HG03354 (cell line): ENCODE results near the gene RANBP3L.
"Not testable (repeated sequence)": the region's sequence is repeated elsewhere in the genome, so short reads cannot be mapped to it uniquely, and the experiment has no call there.

Experiments
- ATAC-seq: cut with Tn5 transposase; IDR thresholded peaks from one replicate; pipeline ENCODE4 v1.9.1; 2021; ENCODE audit warnings: mild to moderate bottlenecking; ENCODE audit not compliant: unreplicated experiment, poor library complexity, severe bottlenecking

The RANBP3L gene

DNA sequence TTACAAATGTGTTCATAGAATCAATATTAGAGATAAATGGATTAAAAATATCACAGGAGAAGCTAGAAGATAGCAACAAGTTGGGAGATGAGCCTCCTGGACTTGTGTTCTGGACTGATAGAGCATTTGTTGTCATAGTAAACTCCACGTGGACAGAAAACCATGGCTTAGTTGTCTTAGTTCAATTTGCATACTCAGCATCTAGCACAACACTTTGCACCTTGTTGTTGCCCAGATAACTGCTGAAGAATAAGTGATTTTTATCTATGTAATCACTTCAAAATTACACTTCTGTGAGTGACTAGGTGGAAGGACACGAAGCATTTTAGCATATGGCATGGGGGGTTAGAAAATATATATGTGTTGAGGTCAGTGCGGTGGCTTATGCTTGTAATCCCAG is 4.0 kb downstream of the RANBP3L start:
- ATAC-seq: no peak

DNA sequence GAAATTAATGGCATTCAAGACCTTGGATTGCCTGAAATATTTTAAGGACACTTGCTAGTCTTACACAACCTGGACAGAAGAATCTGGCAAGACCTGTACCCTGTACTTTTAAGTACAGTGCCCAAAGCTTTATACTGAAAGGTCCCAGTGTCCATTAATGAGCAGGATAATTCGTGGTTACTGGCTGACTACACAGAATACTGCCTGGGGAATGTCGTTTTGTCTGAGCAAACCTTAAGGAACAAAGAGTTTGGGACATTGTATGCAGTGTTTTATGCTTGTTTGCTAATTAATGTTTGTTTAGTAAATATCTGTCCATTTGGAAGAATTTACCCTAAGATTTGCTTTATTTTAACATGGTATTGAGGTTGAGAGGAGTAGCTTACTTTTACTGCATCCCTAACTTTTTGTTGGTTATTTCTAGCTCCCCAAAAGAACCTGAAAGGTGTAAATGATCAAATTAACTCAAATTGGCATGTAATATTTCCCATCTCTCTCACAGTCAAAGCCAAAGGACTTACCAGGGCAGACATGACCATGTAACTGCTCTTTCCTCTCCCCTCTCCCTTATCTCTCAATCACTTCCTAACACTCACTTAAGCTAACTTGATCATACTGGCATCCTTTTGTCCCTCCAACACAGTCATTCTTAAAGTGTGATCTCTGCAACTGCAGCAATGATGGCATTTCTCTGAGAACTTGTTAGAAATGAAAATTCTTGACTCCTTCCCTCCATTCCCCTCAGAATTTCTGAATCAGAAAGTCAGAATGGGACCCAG is 15.7 kb downstream of the RANBP3L start:
- ATAC-seq: no peak

DNA sequence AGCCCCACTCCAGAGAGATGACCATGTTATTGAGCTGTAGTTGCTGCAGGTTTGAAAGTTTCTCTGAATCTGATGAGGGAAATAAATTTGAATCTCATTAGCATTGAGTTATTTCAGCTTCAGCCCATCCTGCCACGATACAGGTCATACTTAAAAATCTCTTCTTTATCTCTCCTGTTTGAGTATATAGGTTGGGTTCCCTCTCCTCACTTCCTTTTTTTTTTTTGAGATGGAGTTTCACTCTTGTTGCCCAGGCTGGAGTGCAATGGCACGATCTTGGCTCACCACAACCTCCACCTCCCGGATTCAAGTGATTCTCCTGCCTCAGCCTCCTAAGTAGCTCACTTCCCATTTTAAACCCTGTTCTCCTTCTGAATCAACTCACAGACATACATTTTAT is 17.9 kb downstream of the RANBP3L start:
- not testable (repeated sequence) for ATAC-seq

DNA sequence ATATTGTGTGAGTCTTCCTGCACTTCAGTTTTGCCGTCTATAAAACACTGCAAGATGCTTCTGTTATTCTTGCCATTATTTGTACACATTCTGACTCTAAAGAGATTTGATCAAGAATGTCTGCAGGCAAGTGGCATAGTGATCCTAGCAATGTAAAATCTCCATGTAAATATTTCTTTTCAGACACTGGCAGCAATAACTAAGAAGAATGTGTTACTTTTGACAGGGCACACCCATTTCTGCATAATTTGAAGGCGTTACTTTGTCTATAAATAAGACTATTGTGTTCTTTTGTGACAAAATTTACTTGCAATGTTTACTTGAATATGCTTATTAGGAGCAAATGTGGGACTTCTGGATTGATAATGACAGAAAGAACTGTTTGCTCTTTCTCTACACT is 20.1 kb downstream of the RANBP3L start:
- no peak for ATAC-seq

DNA sequence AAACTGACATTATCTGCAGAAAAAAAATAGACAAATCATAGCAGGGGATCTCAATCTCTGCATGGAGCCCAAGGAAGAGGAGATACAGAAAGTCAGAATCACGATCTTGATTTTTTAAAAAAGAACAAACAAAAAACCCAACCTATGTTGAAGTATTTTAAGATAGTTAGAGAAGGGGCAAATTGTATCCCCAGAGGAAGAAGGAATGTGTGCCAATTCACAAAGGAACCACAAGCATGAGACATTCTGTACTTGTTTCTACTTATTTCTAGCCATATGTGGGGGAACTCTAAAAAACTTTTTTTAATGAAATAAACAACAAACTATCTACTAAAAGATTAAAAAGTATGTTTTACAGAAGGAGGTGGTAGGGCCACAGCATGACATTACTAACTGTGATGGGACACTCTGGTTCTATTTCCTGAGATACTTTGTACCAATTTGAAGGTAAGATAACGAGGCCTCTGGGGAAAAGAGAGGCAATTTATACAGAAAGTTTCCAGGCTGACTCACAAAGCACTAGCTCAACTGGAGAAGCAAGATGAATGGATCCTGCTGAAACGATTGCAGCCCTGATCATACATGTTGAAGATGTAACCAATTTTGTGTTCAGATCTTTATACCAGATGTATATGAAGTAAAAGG is 22.5 kb downstream of the RANBP3L start:
- ATAC-seq: no peak

DNA sequence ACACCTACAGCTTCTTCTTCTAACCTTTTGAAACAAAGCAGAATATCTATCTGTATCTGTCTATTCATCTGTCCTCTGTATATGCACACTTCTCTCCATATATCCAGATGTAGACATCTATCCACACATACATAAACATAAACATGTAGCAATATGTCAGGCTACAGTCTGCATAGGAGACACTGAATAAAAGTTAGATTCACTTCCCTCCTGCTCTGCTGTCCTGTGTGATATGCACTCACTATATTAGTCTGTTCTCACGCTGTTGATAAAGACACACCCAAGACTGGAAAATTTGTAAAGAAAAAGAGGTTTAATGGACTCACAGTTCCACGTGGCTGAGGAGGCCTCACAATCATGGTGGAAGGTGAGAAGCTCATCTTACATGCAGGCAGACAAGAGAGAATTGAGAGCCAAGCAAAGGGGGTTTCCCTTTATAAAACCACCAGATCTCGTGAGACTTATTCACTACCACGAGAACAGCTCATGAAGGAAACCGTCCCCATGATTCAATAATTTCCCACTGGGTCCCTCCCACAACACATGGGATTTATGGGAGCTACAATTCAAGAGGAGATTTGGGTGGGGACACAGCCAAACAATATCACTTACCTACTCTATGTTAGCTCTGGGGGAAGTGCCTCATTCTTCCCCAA is 24.1 kb downstream of the RANBP3L start:
- ATAC-seq: no peak

DNA sequence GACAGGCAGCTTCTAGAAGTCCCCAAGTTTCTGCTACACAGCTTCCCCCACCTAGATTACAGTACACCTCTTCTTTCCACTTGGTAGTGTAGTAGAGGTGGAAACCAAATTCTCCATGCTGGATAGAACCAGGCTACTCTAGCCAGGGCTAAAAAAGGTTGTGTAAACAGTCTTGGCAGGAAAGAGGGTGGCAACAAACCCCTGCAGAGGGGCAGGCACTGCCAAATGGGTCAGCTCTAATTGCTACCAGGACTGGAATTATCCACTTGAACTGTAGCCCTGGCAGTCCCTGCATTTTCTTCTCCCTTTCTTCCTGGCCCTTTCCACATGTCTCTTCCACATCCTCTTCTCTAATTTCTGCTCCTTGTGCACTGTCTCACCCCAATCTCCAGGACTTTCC is 24.8 kb downstream of the RANBP3L start:
- ATAC-seq: no peak

DNA sequence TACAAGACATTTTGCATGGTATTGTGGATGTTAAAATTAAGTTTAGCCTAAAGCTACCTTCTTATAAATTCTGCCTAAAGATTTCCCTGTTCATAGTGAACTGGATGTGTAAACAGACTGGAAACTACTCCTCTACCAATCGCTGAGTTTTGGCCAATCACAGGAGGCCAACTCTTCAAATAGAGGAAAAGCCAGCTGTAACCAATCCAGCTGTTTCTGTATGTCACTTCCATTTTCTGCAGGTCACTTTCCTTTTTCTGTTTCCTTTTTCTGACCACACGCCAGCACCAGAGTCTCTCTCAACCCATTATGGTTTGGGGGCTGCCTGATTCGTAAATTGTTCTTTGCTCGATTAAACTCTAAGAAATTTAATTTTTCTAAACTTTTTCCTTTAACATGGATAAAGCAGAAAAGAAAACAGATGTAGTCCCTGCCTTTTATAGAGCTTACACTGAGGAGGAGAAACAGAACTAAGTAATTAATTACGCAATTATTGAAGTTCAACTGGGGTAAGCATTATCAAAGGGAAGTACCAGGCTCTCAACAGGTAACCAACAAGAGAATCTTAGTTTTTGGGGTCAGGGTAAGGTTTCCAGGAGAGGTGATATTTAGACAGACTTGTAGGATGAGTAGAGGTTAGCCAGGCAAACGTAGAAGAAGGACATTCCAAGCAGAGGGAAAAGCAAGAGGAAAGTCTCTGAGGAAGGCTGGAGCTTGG is 27.7 kb downstream of the RANBP3L start:
- ATAC-seq: no peak

DNA sequence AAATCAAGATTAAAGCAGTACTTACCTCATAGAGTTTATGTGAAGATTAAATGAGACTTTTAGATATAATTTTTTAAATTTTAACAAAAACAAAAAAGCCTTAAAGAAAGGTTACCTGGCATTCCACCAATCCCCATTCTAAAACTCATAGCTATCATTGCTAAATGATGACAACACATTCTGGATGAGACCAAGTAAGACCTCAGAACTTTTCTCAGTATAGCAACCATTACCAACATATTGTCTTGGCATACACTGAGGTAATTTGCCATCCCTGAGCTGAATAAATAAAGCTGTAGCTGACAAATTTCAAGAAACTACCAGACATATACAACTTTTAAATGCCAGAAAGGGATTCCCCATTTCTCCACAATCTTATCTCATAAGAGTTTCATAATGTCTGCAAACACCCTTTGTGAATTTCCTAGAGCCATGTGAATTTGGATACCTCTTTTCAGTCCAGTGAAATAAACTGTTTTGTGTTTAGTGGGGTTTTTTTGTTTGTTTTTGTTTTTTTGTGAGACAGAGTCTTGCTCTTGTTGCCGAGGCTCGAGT is 29.5 kb downstream of the RANBP3L start:
- ATAC-seq: no peak

DNA sequence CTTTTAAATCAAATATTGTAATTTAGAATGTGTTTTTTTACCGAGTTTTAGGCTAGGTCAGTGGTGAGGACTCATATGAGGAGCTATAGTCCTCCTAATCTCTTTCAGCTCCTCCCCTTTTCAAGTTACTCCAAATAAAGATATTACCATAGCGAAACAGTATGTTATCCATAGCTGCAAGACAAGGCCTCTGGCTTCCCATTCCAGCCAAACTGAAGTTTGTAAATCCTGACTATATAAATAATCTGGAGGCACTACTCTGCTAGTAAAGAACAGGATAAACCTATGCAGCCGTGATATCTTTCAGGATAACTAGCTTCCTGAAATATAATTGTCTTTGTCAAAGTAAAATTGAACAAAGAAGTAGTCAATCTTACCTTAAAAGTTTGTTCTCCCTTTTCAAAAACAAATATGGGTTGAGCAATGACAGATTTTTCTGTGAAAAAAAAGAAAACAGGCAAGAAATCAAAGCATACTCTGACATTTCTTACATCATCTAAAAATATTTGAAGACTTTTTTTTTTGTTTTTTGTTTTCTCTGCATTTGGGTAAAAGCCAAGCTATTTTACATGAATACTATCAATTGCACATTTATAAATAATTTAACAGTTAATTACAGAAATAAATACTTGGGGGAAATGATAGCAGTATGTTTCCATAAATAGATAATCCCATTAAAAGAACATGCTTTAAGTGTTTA is 30.7 kb downstream of the RANBP3L start:
- ATAC-seq: no peak

DNA sequence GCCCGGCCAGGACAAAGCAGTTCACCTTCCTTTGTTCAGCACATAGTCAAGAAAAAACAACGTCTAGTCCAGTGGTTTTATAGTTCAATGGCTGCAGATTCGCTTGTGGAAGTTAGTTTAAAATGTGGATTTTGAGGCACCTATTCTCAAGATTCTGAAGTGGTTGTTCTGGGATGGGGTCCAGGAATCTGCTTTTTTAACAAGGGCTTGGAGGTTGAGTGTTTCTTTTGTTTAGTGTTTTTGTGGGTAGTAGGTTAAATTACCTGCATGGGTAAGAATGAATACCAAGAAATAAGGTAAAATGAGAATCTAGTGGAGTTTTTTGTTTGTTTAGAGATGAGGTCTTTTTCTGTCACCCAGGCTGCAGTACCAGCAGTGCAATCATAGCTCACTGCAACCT is 31.5 kb downstream of the RANBP3L start:
- no peak for ATAC-seq

DNA sequence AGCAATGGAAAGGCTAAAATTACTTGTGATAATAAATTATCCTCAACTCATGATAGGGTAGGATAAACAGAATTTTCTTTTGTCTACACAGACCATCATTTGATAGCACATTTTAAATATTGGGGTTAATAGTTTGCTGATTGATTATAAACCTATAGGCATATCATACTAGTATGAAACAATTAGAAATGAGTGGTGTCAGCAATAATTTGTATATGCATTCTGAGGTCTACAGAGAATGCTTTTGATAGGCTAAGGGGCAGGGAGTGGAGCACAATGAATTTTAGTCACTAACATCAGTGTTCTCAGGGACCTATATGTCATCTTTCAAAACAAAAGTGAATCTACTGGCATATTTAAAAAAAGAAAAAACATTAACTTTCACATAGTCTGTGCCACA is 32.2 kb downstream of the RANBP3L start:
- ATAC-seq: no peak

DNA sequence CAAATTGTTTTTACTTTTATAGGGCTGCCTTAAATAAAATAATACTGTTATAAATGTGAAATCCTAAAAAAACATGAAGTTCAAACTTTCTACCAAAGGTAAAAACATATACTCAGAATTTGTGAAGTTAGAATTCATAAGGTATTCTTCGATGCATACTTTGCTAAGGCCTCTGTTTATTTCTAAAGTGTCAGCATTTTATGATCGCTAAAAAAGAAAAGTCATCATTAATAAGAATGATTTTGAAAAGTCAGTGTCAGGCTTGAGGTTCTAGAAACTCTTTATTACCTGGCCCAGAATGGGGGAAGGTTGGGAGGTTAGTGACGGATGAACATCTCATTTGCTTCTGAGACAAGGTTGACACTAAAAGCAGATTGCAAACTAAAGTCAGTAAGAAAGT is 33.8 kb downstream of the RANBP3L start:
- no peak for ATAC-seq

DNA sequence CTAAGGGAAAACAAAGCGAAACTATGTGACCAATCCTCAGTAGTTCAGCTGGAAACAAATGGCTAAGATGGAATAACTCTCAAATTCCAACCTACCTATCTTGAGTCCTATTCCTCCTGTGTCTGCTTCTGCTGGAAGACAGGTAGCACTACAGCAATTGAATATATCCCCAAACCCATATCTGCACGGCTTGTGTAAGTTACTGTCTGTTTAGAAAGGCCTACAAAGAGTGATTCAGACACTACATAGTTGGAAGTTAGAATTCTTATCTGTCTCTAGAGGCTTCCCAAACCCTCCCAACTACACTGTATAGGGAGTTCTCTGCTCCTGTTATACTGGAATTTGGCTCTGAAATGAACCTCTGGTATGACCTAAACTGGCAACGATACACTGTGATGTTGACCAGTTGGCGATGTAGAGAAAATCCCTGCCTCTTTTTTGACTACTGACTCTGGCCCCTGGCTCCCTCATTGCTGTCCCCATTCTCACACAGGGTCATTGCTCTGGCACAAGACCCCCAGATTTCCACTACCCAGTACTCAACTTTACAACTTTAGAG is 37.4 kb downstream of the RANBP3L start:
- no peak for ATAC-seq

DNA sequence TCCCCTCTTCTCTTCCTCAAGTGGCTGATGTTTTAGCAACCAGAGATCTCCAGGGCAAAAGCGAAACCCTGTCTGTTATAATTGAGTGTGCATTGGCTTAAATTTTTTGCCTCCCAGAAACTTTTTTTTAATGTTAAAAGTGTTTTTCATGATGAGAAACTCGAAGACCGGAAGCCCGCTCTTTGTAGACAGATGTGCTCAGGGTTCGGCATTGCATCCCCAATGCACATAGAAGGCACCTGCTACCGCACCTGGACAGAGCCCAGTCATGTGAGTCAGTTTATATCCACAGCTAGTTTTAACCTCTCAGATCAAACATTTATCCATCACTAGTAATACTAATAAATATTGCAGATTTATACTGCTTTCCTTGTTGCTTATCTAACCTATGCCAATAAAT is 40.5 kb downstream of the RANBP3L start:
- no peak for ATAC-seq

DNA sequence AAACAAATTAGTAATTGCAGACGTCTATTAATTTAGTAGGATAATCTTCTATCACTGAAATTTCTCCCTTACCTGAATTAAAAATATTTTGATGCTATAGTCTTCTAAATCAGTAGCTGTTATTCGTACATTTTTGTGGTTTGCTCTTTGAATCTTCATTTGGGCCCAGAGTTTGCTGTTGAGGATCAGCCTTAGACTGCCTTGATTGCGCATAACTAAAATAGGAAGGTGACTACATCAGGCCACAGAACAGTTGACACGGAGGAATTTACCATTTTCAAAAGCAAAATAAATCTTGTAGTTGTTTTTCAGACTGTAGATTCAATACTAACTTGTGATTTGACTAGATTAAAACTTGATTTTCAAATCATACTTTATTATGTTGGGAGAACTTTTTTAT is 48.1 kb downstream of the RANBP3L start:
- ATAC-seq: no peak

DNA sequence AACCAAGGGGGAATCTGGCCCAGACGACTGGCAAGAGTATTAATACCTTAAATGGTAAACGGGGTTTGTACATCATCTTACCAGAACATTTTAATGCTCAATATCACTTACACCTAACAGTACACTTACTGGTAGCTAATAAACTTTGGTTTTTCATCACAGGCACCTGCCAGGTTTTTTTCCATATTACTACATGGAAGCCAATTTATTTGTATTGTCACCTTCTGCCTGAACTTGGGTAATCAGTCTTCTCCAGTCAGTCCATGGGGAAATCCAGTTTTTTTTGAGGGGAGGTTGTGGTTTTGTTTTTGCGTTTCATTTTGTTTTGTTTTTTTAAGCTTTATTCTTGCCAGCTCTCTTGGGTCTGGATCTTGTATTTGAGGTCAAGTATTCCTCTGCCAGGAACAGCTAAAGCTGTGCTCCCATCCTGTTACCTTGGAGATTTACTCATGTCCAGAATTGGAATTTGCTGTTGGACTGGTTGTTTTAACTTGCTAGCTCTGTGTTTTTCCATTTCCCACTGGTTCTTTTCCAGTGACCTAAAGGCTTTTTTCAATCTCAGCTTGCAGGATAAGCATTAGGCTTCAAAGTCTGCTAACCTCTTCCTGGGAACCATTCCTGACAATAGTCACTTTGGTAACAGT is 48.9 kb downstream of the RANBP3L start:
- ATAC-seq: no peak

DNA sequence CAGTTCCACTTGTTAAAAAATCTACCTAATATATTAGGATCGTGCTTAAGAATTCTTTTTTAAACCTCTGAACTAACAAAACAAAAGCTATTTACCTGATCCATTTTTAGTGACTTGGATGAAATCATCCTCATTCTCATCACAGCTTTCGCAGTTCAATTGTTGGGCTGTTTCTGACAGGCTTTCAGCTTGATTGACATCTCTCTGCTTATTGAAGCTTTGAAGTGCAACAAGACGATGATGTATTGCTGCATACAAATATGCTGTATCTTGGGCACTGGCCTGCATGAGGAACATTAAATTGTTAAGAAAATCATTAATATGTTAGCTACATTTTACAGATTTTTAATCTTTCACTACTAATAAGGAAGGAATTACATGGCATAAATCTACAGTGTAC is 50.5 kb downstream of the RANBP3L start:
- no peak for ATAC-seq

DNA sequence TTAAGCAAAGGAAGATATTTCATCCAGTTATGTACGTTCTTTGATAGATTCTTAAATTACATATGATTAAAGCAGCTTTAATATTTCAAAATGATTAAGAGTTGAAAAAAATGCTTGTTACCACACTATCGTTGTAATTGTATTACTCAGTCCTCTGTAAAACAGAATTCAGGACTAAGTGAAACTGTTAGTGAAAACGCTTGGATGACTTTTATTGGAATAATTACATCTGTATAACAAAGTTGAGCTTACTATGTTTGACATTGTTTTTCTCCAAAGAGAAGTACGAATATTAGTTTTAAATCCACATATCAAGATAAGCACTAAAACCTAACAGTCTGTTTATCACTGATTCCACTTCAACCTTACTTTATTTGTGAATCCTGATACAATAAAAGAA is 51.3 kb downstream of the RANBP3L start:
- no peak for ATAC-seq
